ENCODE data around the gene FGD4. TPM values are rescaled to one million over a fixed set of nuclear protein-coding genes. Genes with fewer than 3 reads are reported as not detected.

The FGD4 gene
- total and polyA plus RNA-seq, 8 donors = 5.5 to 138 (median 80.8) TPM

DNA sequence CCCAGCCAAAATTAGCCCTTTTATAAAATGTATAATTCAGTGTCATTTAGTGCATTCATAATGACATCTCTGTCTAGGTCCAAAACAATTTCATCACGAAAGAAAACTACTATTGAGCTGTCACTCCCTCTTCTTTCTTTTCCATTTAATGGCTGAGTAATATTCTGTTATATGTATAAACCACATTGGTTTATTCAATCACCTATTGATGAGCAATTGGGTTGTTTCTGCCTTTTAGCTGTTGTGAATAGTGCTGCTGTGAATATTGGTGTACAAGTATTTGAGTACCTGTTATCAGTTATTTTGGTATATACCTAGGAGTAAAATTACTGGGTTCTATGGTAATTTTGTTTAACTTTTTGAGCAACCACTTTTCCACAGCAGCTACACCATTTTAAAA lies 287.0 kb downstream of the FGD4 start:
- Histone ChIP-seq H3K27ac (no peak overlapping the region), H3K4me3 (no peak overlapping the region), H3K4me1 (peaks cover 0 to 15% (median 6%) of the 10 kb centered on the region in 4 donors), H3K27me3 (no peaks in the 10 kb centered on the region), H3K9me3 (no peaks in the 10 kb centered on the region), H3K36me3 (peaks cover 0 to 11% (median 9%) of the 10 kb centered on the region in 4 donors)
- TF ChIP-seq CTCF (IDR thresholded peaks at IDR 0.05) = no peak
- TF ChIP-seq POLR2AphosphoS5 (IDR thresholded peaks at IDR 0.05) = no peak
- TF ChIP-seq POLR2A (IDR thresholded peaks at IDR 0.05) = no peak
- TF ChIP-seq EP300 (IDR thresholded peaks at IDR 0.05) = no peak
- DNase-seq = no peak
- intact Hi-C loops (cut with DNase I; ENCODE audit: low total_unique reads) = no loop called here
- WGBS, 5 donors = 41 to 97% (median 90%) methylated on average over 1 of the region's 1 CpG

DNA sequence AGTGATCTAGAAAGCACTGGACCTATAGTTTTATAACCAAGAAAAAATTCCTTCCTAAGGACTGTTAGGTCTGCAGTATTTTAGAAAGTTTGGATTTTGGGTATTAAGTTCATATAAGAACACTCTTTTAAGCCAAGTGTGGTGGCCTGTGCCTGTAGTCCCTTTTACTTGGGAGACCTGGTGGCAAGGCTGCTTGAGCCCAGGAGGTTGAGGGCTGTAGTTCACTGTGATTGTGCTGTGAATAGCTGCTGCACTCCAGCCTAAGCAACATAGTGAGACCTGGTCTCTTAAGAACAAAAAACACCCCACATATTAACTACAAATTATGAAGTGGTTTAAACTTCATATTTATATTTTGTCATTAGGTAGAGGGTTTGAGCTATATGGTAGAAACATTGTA lies 289.4 kb downstream of the FGD4 start:
- Histone ChIP-seq H3K4me3 (no peak overlapping the region), H3K27ac (no peak overlapping the region), H3K27me3 (no peaks in the 10 kb centered on the region), H3K9me3 (no peaks in the 10 kb centered on the region), H3K36me3 (peaks cover 0 to 9% (median 8%) of the 10 kb centered on the region in 4 donors), H3K4me1 (peaks cover 0 to 8% (median 0%) of the 10 kb centered on the region in 4 donors)
- no peak for DNase-seq
- no peak for TF ChIP-seq CTCF (IDR thresholded peaks at IDR 0.05)
- no peak for TF ChIP-seq POLR2AphosphoS5 (IDR thresholded peaks at IDR 0.05)
- no peak for TF ChIP-seq EP300 (IDR thresholded peaks at IDR 0.05)
- TF ChIP-seq POLR2A (IDR thresholded peaks at IDR 0.05) = no peak
- intact Hi-C loops (cut with DNase I; ENCODE audit: low total_unique reads) = no loop called here

- no peaks in the 10 kb centered on the region for H3K27me3 ChIP-seq
- WGBS, 5 donors = 93 to 98% (median 97%) methylated on average over 8 of the region's 8 CpGs
- intact Hi-C loops (cut with DNase I; ENCODE audit: low total_unique reads) = no loop called here
- DNase-seq = no peak
- H3K4me1 ChIP-seq = peaks cover 0 to 8% (median 0%) of the 10 kb centered on the region in 4 donors
- no peaks in the 10 kb centered on the region for H3K36me3 ChIP-seq
- no peak for TF ChIP-seq EP300 (IDR thresholded peaks at IDR 0.05)
- TF ChIP-seq POLR2A (IDR thresholded peaks at IDR 0.05) = no peak
- TF ChIP-seq POLR2AphosphoS5 (IDR thresholded peaks at IDR 0.05) = no peak
- TF ChIP-seq CTCF (IDR thresholded peaks at IDR 0.05) = no peak
- H3K4me3 ChIP-seq = no peak overlapping the region
- H3K27ac ChIP-seq = no peak overlapping the region
- H3K9me3 ChIP-seq = no peaks in the 10 kb centered on the region
These were observed 291.6 kb downstream of the FGD4 start for GRCh38 chr12:32690927-32691326.

GRCh38 chr12:32692358-32692757 lies 293.0 kb downstream of the FGD4 start:
- TF ChIP-seq POLR2AphosphoS5 (IDR thresholded peaks at IDR 0.05) = no peak
- no peak for TF ChIP-seq CTCF (IDR thresholded peaks at IDR 0.05)
- DNase-seq = no peak
- peaks cover 0 to 8% (median 0%) of the 10 kb centered on the region in 4 donors for H3K4me1 ChIP-seq
- H3K4me3 ChIP-seq = no peak overlapping the region
- intact Hi-C loops (cut with DNase I; ENCODE audit: low total_unique reads) = no loop called here
- H3K27me3 ChIP-seq = no peaks in the 10 kb centered on the region
- no peak overlapping the region for H3K27ac ChIP-seq
- WGBS, 5 donors = 81 to 97% (median 89%) methylated on average over 1 of the region's 1 CpG
- peaks cover 0 to 5% (median 0%) of the 10 kb centered on the region in 4 donors for H3K36me3 ChIP-seq
- H3K9me3 ChIP-seq = no peaks in the 10 kb centered on the region
